Endothelial cell of umbilical vein (primary cell): ENCODE measurements around the gene DYNLT1.

Experiments used
- EZH2 ChIP-seq: IDR thresholded peaks from 2 replicates; pipeline ENCODE4 v1.6.1; 2012; ENCODE audit warnings: borderline replicate concordance, low read depth, mild to moderate bottlenecking, moderate library complexity, low read length, inconsistent platforms; ENCODE audit not compliant: severe bottlenecking
- GATA2 ChIP-seq: IDR thresholded peaks from 2 replicates; pipeline ENCODE4 v1.7.0; 2011; ENCODE audit warnings: low read depth, mild to moderate bottlenecking, moderate library complexity, mixed read lengths, low read length; ENCODE audit not compliant: insufficient read length, insufficient read depth
- JUN ChIP-seq: IDR thresholded peaks from 2 replicates; pipeline ENCODE4 v1.6.1; 2011; ENCODE audit warnings: borderline replicate concordance, low read depth; ENCODE audit not compliant: insufficient read length, insufficient read depth
- MYC ChIP-seq: IDR thresholded peaks from one replicate; pipeline ENCODE4 v1.6.1; 2011; ENCODE audit warnings: mild to moderate bottlenecking, low read depth, low read length
- POLR2A ChIP-seq: IDR thresholded peaks from 2 replicates; pipeline ENCODE4 v1.6.1; 2012; ENCODE audit warnings: low read depth, mild to moderate bottlenecking, control low read depth, low read length
- POLR2AphosphoS5 ChIP-seq: IDR thresholded peaks from 2 replicates; pipeline ENCODE4 v1.6.1; 2012; ENCODE audit warnings: low read depth, mild to moderate bottlenecking, control low read depth, low read length, moderate library complexity; ENCODE audit not compliant: insufficient read depth
- TF ChIP-seq, protein P1 (sequence below), 2 donors: IDR thresholded peaks; 1 replicate in 1 of 2; 2 replicates in 1 of 2; pipeline ENCODE4 v1.5.1; 2011; ENCODE audit warnings: low read length in 2 of 2, mild to moderate bottlenecking in 2 of 2, moderate library complexity in 2 of 2, control low read depth in 1 of 2, inconsistent platforms in 1 of 2, low read depth in 1 of 2; ENCODE audit not compliant: insufficient read depth in 1 of 2; ENCODE audit errors: extremely low read depth in 1 of 2
- TF ChIP-seq, protein P2 (sequence below): IDR thresholded peaks from 2 replicates; pipeline ENCODE4 v1.6.1; 2011; ENCODE audit not compliant: insufficient read depth, insufficient read length

DNA sequence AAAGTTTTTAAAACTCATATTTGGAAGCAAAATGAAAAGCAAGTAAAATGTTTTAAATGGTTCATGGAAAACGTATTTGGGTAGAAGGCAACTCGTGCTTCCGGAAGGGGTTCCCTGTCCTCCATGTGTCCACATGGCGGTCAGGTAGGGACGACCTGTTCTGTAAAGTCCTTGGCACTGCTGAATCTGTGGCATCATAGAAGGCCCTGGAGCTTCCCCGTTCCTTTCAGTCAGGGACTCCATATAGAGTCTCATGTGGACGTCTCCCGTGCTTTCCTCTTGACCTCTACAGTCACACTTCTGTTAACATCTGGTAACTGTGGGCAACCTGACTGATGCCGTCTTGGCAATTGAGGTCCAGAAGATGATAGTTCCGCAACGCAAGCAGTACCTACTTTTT lies 11.4 kb downstream of the DYNLT1 start:
- TF ChIP-seq, protein P1, sequence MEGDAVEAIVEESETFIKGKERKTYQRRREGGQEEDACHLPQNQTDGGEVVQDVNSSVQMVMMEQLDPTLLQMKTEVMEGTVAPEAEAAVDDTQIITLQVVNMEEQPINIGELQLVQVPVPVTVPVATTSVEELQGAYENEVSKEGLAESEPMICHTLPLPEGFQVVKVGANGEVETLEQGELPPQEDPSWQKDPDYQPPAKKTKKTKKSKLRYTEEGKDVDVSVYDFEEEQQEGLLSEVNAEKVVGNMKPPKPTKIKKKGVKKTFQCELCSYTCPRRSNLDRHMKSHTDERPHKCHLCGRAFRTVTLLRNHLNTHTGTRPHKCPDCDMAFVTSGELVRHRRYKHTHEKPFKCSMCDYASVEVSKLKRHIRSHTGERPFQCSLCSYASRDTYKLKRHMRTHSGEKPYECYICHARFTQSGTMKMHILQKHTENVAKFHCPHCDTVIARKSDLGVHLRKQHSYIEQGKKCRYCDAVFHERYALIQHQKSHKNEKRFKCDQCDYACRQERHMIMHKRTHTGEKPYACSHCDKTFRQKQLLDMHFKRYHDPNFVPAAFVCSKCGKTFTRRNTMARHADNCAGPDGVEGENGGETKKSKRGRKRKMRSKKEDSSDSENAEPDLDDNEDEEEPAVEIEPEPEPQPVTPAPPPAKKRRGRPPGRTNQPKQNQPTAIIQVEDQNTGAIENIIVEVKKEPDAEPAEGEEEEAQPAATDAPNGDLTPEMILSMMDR (IDR thresholded peaks at IDR 0.05; ENCODE audit: extremely low read depth in 1 of 2, insufficient read depth in 1 of 2, low read depth in 1 of 2, low read length in 2 of 2): no peak
- no peak for TF ChIP-seq POLR2A
- no peak for TF ChIP-seq EZH2
- TF ChIP-seq, protein P2, sequence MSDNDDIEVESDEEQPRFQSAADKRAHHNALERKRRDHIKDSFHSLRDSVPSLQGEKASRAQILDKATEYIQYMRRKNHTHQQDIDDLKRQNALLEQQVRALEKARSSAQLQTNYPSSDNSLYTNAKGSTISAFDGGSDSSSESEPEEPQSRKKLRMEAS: no peak
- TF ChIP-seq MYC: no peak
- TF ChIP-seq POLR2AphosphoS5: no peak
- TF ChIP-seq JUN: no peak
- TF ChIP-seq GATA2: no peak
